Transverse colon (tissue), 4 donors: Measurements from ENCODE around the gene KBTBD7. TPM values are rescaled to one million over a fixed set of nuclear protein-coding genes. Genes with fewer than 3 reads are reported as not detected.
"Not testable (repeated sequence)": the region's sequence is repeated elsewhere in the genome, so short reads cannot be mapped to it uniquely, and the experiment has no call there.

Experiments used
- DNase-seq: peaks from one replicate; pipeline ENCODE4 v3.0.0-alpha.2; 2019
- H3K27ac ChIP-seq, 4 donors: fragments of 200-600 bp; sonication (generic); 2 replicates each; pipeline ENCODE4 v1.5.1; 2016 to 2018; ENCODE audit warnings: inconsistent platforms in 4 of 4
- H3K27me3 ChIP-seq: fragments of 200-600 bp; sonication (generic); 2 replicates; pipeline ENCODE4 v1.5.1; 2017; ENCODE audit warnings: inconsistent platforms
- H3K36me3 ChIP-seq, 4 donors: fragments of 200-600 bp; sonication (generic); 2 replicates each; pipeline ENCODE4 v1.5.1; 2017 to 2019; ENCODE audit warnings: inconsistent platforms in 4 of 4
- H3K4me1 ChIP-seq, 4 donors: fragments of 200-600 bp; sonication (generic); 2 replicates each; pipeline ENCODE4 v1.5.1; 2017 to 2020; ENCODE audit warnings: inconsistent platforms in 4 of 4
- H3K4me3 ChIP-seq, 4 donors: fragments of 200-600 bp; sonication (generic); 1 replicate in 1 of 4; 2 replicates in 3 of 4; pipeline versions ENCODE4 v1.5.1 to v1.6.1; 2017 to 2019; ENCODE audit warnings: inconsistent platforms in 4 of 4
- H3K9me3 ChIP-seq, 2 donors: fragments of 200-600 bp; sonication (generic); 2 replicates each; pipeline ENCODE4 v1.5.1; 2017 to 2019; ENCODE audit warnings: inconsistent platforms in 2 of 2
- CTCF ChIP-seq, 5 experiments: fragments of 200-600 bp in 3 of 5; fragments of 450-650 bp in 2 of 5; sonication (generic) in 3 of 5; IDR thresholded peaks; 1 replicate in 2 of 5; 2 replicates in 3 of 5; pipeline ENCODE4 v1.5.1; 2016 to 2017; ENCODE audit warnings: antibody characterized with exemption in 5 of 5, inconsistent platforms in 3 of 5, mild to moderate bottlenecking in 2 of 5, moderate library complexity in 1 of 5
- EP300 ChIP-seq: sonication (generic); formaldehyde crosslinking; IDR thresholded peaks from one replicate; pipeline ENCODE4 v1.6.1; 2017; ENCODE audit warnings: antibody characterized with exemption, low read depth
- POLR2A ChIP-seq: fragments of 450-650 bp; IDR thresholded peaks from one replicate; pipeline ENCODE4 v1.6.1; 2016; ENCODE audit warnings: antibody characterized with exemption, mild to moderate bottlenecking, moderate library complexity
- POLR2AphosphoS5 ChIP-seq, 3 donors: sonication (generic); formaldehyde crosslinking; IDR thresholded peaks; one replicate each; pipeline ENCODE4 v1.6.1; 2016; ENCODE audit warnings: antibody characterized with exemption in 3 of 3
- WGBS, 2 donors: methylation state at CpG; one replicate each; pipeline ENCODE4 v1.1.5; 2018; ENCODE audit warnings: low coverage in 1 of 2; 5-methylcytosine and 5-hydroxymethylcytosine counted together
- in situ Hi-C, 4 donors: fragments of 200-750 bp; cut with MboI; loops; one replicate each; pipeline versions ENCODE4 v1.15.0 to v1.15.1; 2017; ENCODE audit warnings: low sequenced_read_pairs in 3 of 4, low pct_ligation_motif_present in 1 of 4, low pct_unique_long_range_greater_than_20kb in 1 of 4
- intact Hi-C: fragments of 100-400 bp; cut with DNase I; formaldehyde crosslinking; loops from one replicate; pipeline ENCODE4 v1.15.1; 2023; ENCODE audit warnings: low total_unique reads
- total RNA-seq, 4 donors: library from RNA; depleted of rRNA; stranded (reverse); fragments of >200 nt; gene quantifications; one replicate each; pipeline ENCODE4 v1.1.0, GENCODE V29; 2016

KBTBD7 gene
- total RNA-seq, 4 donors from 2014 or later, result 0.75 to 7.6 (median 4.2) TPM

- TF ChIP-seq POLR2AphosphoS5 (IDR thresholded peaks at IDR 0.05), result no peak
- no peak for TF ChIP-seq CTCF (IDR thresholded peaks at IDR 0.05)
- no peak for TF ChIP-seq POLR2A
- TF ChIP-seq EP300, result no peak
- Histone ChIP-seq H3K36me3 (peaks cover 0 to 2% (median 0%) of the 10 kb centered on the region in 4 donors), H3K9me3 (no peaks in the 10 kb centered on the region), H3K27ac (no peak overlapping the region), H3K4me1 (peaks cover 0 to 5% (median 0%) of the 10 kb centered on the region in 4 donors), H3K4me3 (no peak overlapping the region), H3K27me3 (no peaks in the 10 kb centered on the region)
- 93 to 97% methylated on average over 3 of the region's 3 CpGs for WGBS, 2 donors
- DNase-seq, result no peak
- in situ Hi-C loops, result no loop called here
- intact Hi-C loops, result no loop called here
Measured at GRCh38 chr13:41186481-41186880, 7.9 kb downstream of the KBTBD7 start.

GRCh38 chr13:41182231-41182630 lies 12.1 kb downstream of the KBTBD7 start:
- Histone ChIP-seq H3K9me3 (no peaks in the 10 kb centered on the region), H3K36me3 (no peaks in the 10 kb centered on the region), H3K4me1 (peaks cover 0 to 7% (median 0%) of the 10 kb centered on the region in 4 donors), H3K4me3 (no peak overlapping the region), H3K27me3 (no peaks in the 10 kb centered on the region), H3K27ac (no peak overlapping the region)
- no peak for DNase-seq
- in situ Hi-C loops, result no loop called here
- intact Hi-C loops, result no loop called here
- TF ChIP-seq EP300 (no peak), POLR2A (no peak), CTCF (IDR thresholded peaks at IDR 0.05) (no peak), POLR2AphosphoS5 (IDR thresholded peaks at IDR 0.05) (no peak)

GRCh38 chr13:41179593-41180250 lies 14.6 kb downstream of the KBTBD7 start:
- DNase-seq, result no peak
- 42 to 60% methylated on average over 3 to 4 of the region's 4 CpGs for WGBS, 2 donors
- Histone ChIP-seq H3K4me3 (no peak overlapping the region), H3K36me3 (no peaks in the 10 kb centered on the region), H3K27ac (no peak overlapping the region), H3K4me1 (peaks cover 0 to 7% (median 0%) of the 10 kb centered on the region in 4 donors), H3K27me3 (no peaks in the 10 kb centered on the region), H3K9me3 (peaks cover 4 to 8% of the 10 kb centered on the region in 2 donors)
- intact Hi-C loops (no loop called here), in situ Hi-C loops (no loop called here)
- TF ChIP-seq EP300 (no peak), POLR2A (no peak), POLR2AphosphoS5 (IDR thresholded peaks at IDR 0.05) (no peak)

GRCh38 chr13:41178040-41178439 lies 16.3 kb downstream of the KBTBD7 start:
- Histone ChIP-seq H3K4me1 (peaks cover 0 to 7% (median 0%) of the 10 kb centered on the region in 4 donors), H3K4me3 (no peak overlapping the region), H3K27me3 (no peaks in the 10 kb centered on the region), H3K9me3 (peaks cover 4 to 8% of the 10 kb centered on the region in 2 donors), H3K27ac (no peak overlapping the region), H3K36me3 (no peaks in the 10 kb centered on the region)
- intact Hi-C loops, result no loop called here
- no peak for DNase-seq
- in situ Hi-C loops, result no loop called here
- 84 to 89% methylated on average over 7 of the region's 7 CpGs for whole genome bisulfite sequencing, 2 donors
- TF ChIP-seq EP300 (no peak), CTCF (IDR thresholded peaks at IDR 0.05) (no peak), POLR2A (no peak)

- no peak for TF ChIP-seq EP300
- no peak for TF ChIP-seq POLR2A
- no peak for TF ChIP-seq POLR2AphosphoS5 (IDR thresholded peaks at IDR 0.05)
- TF ChIP-seq CTCF (IDR thresholded peaks at IDR 0.05), result no peak
- Histone ChIP-seq H3K27ac (no peak overlapping the region), H3K4me3 (no peak overlapping the region), H3K4me1 (peaks cover 0 to 7% (median 0%) of the 10 kb centered on the region in 4 donors), H3K27me3 (no peaks in the 10 kb centered on the region), H3K9me3 (peaks cover 4 to 8% of the 10 kb centered on the region in 2 donors), H3K36me3 (no peaks in the 10 kb centered on the region)
- intact Hi-C loops (no loop called here), in situ Hi-C loops (no loop called here)
- no peak for DNase-seq
- WGBS, 2 donors, result 32 to 39% methylated on average over 2 of the region's 2 CpGs
Measured at GRCh38 chr13:41177616-41178015, 16.8 kb downstream of the KBTBD7 start.

GRCh38 chr13:41175576-41175975 lies 18.8 kb downstream of the KBTBD7 start:
- H3K4me3 ChIP-seq, H3K27me3 ChIP-seq, DNase-seq, H3K9me3 ChIP-seq, H3K27ac ChIP-seq, H3K4me1 ChIP-seq, intact Hi-C loops, in situ Hi-C loops, H3K36me3 ChIP-seq: not testable (repeated sequence)
- 92 to 94% methylated on average over 5 to 8 of the region's 8 CpGs for WGBS, 2 donors
